ENCODE results near the gene COL1A1. TPM values are rescaled to one million over a fixed set of nuclear protein-coding genes. Genes with fewer than 3 reads are reported as not detected.

The COL1A1 gene
- total RNA-seq, 1 experiment from 2014 or later: 1.4 TPM

DNA sequence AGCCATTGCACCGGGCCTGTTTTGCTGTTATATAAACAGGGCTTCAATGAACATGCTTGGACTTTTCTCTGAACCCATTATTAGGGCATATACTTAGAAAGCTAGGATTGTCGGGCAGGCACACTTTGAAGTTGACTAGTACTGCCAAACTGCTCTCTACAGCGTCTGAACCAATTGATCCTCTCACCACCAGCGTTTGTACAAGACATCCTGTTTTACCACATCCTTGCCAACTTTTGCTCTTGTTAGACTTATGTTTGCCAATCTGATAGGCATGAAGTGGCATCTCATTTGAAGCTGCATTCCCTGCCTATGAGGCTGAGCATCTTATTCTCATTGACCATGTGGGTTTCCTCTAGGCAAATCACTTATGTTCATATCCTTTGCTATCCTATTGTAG is 43.5 kb downstream of the COL1A1 start:
- no peak for DNase-seq (ENCODE audit: low read depth)

DNA sequence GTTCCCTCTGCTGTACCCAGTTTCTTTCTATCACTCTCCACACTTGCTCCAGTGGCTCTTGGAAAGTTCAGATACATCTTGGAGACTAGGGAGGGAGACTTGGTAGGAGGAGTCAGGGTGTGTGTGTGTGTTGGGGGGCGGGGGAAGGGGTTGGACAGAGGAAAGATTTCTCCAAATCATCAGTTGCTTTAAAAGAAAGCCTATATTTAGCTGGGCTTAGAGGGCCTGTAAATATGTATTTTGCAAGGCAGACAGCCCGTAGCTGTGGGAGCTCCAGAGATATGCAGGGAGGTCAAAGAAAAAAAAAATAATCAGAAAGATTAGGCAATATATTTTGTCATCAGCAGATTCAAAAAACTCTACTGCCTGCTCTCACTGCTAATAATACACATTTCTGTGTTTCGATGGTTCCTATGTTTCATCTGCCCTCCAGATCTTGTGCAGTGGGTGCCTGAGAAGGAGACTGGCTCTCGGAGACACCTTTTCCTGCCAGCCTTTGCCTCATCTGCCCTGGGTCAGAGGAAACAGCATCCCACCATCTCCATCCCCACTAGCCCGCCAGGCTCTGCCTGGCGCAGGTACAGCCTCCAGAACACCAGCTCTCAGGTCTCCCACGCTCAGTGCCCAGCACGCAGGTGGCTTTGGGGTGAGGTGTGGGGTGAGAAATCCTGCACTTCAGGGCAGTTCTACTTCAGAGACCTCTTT is 46.2 kb downstream of the COL1A1 start:
- DNase-seq (ENCODE audit: low read depth): no peak

DNA sequence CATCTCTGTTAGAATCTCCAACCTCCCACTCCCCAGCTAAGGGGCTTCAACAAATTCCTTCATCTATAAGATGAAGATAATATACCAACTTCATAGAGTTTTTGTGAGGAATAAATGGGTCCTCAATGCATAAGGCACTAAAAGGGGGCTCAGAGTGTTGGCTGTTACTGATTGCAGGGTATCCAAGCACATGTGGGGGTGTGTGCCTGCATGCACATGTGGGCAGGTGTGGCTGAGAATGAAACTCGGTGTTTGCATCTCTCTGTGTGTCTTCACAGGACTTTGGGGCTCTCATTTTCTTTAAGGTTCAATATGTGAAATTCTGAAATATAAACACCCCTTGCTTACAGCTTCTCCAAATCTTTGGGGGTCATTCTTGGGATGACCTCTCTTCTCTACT is 46.8 kb downstream of the COL1A1 start:
- DNase-seq (ENCODE audit: low read depth): no peak

GRCh38 chr17:50153650-50154575 is 47.5 kb downstream of the COL1A1 start:
- no peak for DNase-seq (ENCODE audit: low read depth)

- no peak for DNase-seq (ENCODE audit: low read depth)
Observed at GRCh38 chr17:50152736-50153135, 48.7 kb downstream of the COL1A1 start.

GRCh38 chr17:50151937-50152547 is 49.4 kb downstream of the COL1A1 start:
- peak; percentile 93 for DNase-seq (ENCODE audit: low read depth)

GRCh38 chr17:50151041-50151936 is 50.1 kb downstream of the COL1A1 start:
- peak; percentile 90 for DNase-seq (ENCODE audit: low read depth)

DNA sequence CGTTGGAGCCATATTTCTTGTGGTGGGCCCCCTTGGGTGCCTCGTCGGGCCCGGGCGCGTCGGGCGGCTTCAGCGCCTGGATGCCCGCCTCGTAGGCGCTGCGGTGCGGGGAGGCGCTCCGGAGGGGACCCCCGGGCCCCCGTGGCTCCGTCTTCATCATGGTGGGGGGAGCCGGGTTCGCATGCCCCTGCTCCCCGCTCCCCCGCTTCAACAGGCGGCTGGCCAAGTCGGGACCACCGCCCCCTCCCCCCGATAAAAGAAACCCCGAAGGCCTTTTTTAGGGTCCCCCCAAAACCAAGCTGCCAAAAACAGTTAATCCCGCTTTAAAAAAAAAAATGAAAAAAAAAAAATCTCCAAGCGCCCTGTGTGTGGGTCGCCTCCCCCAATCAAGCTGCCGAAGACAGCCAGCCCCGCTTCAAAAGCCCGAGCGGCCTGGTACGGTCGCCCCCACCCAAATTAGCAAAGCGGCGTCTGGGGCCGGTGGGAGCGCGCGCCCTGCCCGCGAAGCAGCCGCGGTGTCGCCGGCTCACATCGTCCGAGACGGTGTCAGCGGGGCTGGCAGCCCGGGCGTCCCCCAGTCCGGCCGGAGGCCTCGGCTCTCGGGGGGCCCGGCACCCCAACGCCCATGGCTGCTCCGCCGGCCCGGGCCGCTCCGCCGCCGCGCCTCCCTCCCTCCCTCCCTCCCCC is 50.9 kb downstream of the COL1A1 start, which contains the start of gene PPP1R9B:
Gene PPP1R9B, minus strand, starts transcription at position 324 of the 687 bp plus-strand sequence. Its CDS starts 164 bp downstream, at position 160.
- DNase-seq (ENCODE audit: low read depth): no peak

DNA sequence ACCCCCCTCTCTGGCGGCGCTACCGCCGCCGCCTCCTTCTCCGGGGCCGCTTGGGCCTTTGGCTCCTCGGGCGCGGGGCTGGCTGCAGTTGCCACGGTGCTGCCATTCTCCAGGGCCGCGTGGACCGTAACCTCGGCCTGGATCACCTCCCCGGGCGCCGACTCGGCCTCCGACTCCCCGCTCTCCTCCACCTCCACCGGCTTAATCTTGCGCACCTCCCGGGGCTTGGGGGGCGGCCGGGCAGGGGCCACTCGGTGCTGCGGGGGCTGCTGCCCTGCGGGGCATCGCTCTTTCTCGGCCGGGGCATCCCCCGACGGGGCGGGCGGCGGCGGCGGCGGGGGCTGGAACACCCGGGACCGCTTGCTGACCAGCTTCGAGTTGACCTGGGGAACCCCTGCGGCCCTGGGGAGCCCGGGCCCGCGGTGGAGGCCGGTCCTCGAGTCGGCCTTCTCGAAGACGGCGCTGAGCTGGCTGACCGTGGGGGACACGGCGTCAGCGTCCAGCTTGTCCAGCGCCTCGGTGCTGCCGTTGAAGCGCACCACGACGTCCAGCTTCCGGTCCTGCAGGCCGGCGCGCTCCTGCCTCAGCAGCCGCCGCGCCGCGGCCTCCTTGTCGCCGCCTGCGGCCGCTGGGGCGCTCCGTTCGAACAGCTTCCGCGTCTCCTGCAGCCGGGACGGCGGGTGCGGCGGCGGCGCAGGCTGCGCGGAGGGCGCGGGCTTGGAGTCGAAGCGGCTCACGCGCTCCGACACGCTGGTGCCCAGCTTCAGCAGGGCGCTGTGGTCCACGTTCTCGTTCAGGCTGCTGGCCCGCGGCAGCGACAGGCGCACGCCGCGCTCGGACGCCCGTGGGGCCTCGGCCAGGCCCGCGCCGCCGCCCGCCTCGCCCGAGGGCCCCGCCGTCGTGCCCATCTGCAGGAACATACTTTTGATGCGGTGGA is 51.7 kb downstream of the COL1A1 start:
- DNase-seq (ENCODE audit: low read depth): peak; percentile 31

- DNase-seq (ENCODE audit: low read depth): no peak
Observed at GRCh38 chr17:50149091-50149416, 52.4 kb downstream of the COL1A1 start.

DNA sequence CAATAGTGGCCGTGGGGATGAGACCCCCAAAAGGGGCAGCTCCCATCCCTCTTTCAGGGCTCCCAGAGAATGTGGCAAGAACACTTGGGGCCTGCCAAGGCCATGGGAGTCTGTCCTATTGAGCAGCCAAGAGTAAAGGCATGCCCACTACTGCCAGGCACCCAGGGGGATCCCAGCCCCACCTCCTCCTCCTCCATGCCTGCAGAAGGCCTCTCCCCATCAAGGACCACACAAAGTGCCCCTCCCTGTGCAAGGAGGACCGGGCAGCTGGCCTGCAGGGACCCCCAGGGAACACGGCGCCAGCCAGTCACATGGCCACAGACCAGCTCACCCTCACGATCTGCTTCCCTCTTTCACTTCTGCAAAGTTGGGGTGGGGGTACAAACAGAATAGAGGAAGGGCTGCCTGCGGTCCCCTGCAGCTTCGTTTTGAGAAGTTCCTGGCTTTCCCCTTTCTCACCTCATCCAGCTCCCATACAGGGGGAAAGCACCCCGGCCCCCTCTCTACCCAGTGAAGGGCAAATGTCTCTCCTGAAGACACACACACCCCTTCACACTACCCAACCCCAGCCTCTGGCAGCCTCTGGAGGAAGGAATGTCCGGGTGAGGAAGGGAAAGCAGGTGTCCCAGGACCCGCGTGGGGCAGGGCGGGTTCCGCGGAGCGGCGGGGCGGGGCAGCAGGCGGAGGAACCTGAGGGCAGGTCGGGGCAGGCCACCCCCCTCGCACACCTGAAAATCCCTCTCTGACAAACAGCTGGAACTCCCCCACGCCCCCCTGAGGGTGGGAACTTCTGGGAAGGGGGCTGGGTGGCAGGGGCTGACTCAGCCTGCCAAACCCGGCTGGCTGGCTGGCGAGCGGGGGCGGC is 53.0 kb downstream of the COL1A1 start:
- peak; percentile 32 for DNase-seq (ENCODE audit: low read depth)

GRCh38 chr17:50147841-50148225 is 53.6 kb downstream of the COL1A1 start:
- no peak for DNase-seq (ENCODE audit: low read depth)

- no peak for DNase-seq (ENCODE audit: low read depth)
Observed at GRCh38 chr17:50146927-50147665, 54.3 kb downstream of the COL1A1 start.

- no peak for DNase-seq (ENCODE audit: low read depth)
Observed at GRCh38 chr17:50146230-50146926, 55.1 kb downstream of the COL1A1 start.

DNA sequence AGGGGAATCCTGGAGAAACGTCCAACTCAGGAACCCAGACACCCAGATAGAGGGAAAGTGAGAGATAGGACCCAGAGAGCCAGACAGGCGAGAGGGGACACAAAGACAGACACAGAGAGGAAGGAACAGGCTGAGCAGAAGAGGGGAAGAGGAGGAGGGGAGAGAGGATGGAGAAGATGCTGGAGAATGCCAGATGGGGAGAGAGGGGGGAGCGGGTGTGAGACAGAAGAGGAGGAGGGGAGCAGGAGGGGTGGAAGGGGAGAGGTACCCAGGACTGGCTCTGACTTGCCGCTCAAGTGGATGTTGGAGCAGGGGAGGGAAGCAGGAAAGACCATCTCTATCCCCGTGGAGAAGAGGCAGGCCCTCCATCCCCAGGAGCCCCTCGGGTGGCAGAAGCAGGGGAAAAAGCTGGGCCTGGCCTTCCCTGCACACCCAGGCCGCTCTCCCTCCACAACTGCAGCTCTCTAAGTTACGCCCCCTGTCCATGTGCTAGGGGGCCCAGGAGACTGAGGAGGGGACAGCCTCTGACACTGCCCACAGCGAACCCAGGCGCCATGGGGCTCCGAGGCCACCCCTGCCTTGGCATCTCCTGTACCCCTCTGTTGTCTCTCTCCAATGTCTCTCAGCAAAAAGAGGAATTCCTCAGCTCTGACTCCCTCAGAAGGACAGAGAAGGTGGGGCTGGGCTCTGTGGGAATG is 55.8 kb downstream of the COL1A1 start:
- no peak for DNase-seq (ENCODE audit: low read depth)

DNA sequence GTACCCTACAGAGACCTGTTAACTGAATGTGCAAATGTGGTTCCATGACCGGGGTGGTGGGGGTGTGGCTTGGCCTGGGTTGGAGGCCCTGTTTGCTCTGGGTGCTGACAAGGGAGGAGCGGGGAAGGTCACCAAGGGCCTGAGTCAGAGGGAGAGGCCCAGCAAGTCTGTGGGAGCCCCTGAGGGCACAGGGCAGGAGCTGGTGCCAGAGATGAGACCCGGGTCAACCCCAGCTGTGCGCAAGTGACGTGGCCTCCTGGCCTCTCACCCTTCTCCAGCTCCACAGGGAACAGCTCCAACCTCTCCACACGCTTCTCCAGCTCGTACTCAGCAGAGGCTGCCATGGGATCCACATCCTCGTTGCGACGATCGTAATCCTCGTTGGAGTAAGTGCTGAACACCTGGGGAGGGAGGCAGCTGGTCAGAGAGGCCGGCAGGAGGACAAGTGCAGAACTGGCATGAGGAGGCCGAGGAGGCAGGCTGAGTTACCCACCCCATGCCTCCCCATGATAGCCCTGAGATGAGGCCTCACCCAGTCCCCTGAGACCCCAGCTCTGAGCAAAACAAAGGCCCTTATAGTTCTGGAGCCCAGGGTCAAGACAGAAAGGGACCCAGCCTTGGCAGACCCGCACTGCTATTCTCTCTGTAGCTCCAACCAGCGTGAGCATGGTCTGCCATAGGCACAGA is 56.4 kb downstream of the COL1A1 start:
- no peak for DNase-seq (ENCODE audit: low read depth)
